ENCODE data around the gene METRN. TPM values are rescaled to one million over a fixed set of nuclear protein-coding genes. Genes with fewer than 3 reads are reported as not detected.

The METRN gene
- total RNA-seq, 1 donor from 2014 or later = 6.7 TPM

DNA sequence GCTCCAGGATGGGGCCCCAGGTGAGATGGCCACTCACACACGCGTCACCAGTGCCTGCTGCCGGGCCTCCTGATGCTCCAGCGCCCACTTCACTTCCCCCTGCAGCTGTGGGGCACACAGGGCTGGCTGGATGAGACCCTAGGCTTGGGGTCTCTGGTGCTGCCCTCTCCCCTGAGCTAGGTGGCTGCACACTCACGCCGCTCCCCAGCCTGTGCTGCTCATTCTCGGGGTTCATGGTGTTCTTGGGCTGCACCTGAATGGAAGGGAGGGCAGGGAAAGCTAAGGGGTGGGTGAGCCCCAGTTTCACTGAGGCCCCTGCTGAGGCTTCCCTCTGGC lies 10.1 kb downstream of the METRN start:
- intact Hi-C loops (cut with micrococcal nuclease) = no loop called here
- TF ChIP-seq, protein P1, sequence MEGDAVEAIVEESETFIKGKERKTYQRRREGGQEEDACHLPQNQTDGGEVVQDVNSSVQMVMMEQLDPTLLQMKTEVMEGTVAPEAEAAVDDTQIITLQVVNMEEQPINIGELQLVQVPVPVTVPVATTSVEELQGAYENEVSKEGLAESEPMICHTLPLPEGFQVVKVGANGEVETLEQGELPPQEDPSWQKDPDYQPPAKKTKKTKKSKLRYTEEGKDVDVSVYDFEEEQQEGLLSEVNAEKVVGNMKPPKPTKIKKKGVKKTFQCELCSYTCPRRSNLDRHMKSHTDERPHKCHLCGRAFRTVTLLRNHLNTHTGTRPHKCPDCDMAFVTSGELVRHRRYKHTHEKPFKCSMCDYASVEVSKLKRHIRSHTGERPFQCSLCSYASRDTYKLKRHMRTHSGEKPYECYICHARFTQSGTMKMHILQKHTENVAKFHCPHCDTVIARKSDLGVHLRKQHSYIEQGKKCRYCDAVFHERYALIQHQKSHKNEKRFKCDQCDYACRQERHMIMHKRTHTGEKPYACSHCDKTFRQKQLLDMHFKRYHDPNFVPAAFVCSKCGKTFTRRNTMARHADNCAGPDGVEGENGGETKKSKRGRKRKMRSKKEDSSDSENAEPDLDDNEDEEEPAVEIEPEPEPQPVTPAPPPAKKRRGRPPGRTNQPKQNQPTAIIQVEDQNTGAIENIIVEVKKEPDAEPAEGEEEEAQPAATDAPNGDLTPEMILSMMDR (IDR thresholded peaks at IDR 0.05) = no peak
- POLR2A ChIA-PET = interaction anchor here (0.6 to 1.6 kb wide), 5 partner anchors 10 to 49 kb away, joined by 3 to 7 read pairs (median 4); partner anchors contain the start of genes CIAO3 and METRN
- ATAC-seq (ENCODE audit: low read depth) (no peak), DNase-seq (no peak)
- Mint-ChIP-seq H3K4me3 (no peak overlapping the region), H3K9me3 (no peaks in the 10 kb centered on the region), H3K27me3 (no peaks in the 10 kb centered on the region), H3K4me1 (peaks cover 9% of the 10 kb centered on the region), H3K36me3 (ENCODE audit: low read depth) (peaks cover 3% of the 10 kb centered on the region), H3K27ac (no peak overlapping the region)
- CTCF ChIA-PET = no interaction called here

DNA sequence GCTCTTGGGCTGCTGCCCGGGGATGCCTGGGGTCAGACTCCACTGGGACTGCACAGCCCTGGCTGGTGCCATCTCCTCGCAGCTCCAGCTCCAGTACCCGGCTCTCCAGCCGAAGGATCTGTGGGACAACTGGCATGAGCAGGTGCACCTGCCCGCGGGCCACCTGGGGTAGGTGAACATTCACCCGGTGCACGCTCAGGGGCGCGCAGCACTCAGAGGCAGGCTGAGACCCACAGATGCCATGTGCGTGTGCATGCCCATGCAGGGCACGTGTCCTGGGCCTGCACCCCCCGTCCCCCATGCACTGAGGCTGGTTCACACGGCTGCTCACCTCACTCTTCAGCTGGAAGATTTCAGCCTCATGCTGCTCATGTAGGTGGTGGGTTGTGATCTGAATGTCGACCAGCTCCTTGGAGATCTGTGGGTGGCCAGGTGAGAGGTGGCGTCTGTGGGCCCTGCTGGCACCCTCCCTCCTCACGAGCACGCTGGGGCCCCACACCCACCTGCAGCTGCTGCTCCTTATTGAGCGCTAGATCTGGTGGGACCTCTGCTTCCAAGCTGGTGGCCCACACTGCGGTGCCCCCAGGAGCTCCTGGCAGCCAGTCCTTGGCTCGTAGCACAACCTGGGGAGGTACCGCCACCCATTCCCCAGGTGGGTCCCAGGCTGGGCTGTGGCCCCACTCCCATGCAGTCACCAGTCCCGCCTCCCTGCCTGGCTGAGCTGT lies 10.7 kb downstream of the METRN start:
- peak overlapping the region; percentile 7 for H3K4me3 Mint-ChIP-seq
- TF ChIP-seq, protein P1 (IDR thresholded peaks at IDR 0.05) = no peak
- H3K27ac Mint-ChIP-seq = no peak overlapping the region
- ATAC-seq (ENCODE audit: low read depth) (no peak), DNase-seq (no peak)
- ChIA-PET CTCF (interaction anchor here (2.0 kb wide), 1 partner anchor 13 kb away, joined by 4 read pairs; no protein-coding TSS in a partner anchor), POLR2A (interaction anchor here (1.1 to 3.2 kb wide), 5 partner anchors 10 to 35 kb away, joined by 3 to 11 read pairs (median 5); partner anchors contain the start of genes CIAO3, METRN and WDR24)
- intact Hi-C loops (cut with micrococcal nuclease) = no loop called here
- no peaks in the 10 kb centered on the region for H3K9me3 Mint-ChIP-seq
- peaks cover 3% of the 10 kb centered on the region for H3K36me3 Mint-ChIP-seq (ENCODE audit: low read depth)
- peaks cover 4% of the 10 kb centered on the region for H3K4me1 Mint-ChIP-seq
- no peaks in the 10 kb centered on the region for H3K27me3 Mint-ChIP-seq

DNA sequence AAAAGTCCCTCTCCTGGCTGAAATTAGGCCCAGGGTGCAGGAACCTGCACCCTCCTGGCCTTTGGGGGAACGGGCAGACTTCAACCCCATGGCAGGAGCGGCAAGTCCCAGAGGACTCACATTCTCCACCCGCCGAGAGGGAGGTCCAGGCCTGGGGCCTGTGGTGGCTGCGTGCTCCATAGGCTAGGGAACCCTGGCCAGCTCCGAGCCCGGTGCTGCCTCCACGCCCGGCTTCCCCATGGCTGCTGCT lies 11.2 kb downstream of the METRN start:
- H3K9me3 Mint-ChIP-seq = no peaks in the 10 kb centered on the region
- ChIA-PET CTCF (interaction anchor here (2.0 kb wide), 1 partner anchor 14 kb away, joined by 4 read pairs; no protein-coding TSS in a partner anchor), POLR2A (interaction anchor here (1.4 to 3.2 kb wide), 3 partner anchors 10 to 36 kb away, joined by 5 to 11 read pairs (median 7); partner anchors contain the start of genes CIAO3 and WDR24)
- TF ChIP-seq, protein P1 (IDR thresholded peaks at IDR 0.05) = no peak
- H3K4me1 Mint-ChIP-seq = peaks cover 4% of the 10 kb centered on the region
- ATAC-seq (ENCODE audit: low read depth) = no peak
- H3K27me3 Mint-ChIP-seq = no peaks in the 10 kb centered on the region
- no peak for DNase-seq
- peak overlapping the region; percentile 24 for H3K27ac Mint-ChIP-seq
- peaks cover 3% of the 10 kb centered on the region for H3K36me3 Mint-ChIP-seq (ENCODE audit: low read depth)
- peak overlapping the region; percentile 79 for H3K4me3 Mint-ChIP-seq
- intact Hi-C loops (cut with micrococcal nuclease) = no loop called here

DNA sequence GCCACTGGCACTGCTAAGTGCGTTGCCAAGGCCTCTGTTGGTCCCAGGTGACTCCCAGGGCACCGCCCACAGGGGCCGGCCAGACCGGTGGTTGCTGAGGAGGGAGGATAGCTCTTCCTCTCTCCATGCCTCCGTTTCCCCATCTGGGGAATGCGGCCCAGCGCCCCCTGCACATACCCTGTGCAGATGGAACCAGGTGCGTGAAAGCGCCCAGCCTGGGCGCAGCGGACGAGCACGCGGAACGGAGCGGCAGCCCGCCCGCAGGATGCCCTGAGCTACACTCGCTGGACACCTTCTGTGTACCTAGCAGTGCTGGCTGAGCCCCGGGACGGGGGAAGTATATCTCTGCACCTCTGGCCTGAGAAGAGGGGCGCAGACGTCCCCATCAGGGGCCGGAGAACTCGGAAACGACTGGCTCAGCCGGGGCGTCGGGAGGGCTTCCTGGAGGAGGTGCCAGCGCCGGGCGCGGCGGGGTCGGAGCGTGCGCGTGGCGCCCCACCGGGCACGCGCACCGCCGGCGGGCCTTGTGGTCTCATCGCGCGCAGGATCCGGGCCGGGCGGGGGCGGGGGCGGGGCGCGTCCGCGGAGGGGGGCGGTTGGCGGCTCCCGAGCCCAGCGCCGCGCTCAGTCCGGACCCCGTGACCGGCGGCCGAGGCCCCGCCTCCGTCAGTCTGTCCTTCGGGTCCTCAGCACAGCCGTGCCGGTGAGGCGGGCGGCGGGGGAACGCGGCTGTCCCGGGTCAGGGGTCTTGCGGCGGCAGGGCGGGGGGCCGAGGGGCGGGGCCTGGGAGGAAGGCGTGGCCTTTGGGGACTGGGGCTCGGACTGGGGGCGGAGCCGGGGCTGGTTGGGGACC lies 11.7 kb downstream of the METRN start, which contains the start of the genes CCDC78 and HAGHL:
TSS of gene CCDC78 (minus strand) at position 6 of the 853 bp plus-strand sequence. CDS start 76 bp downstream, outside the sequence.
TSS of gene HAGHL (plus strand) at position 669 of the 853 bp plus-strand sequence. CDS start 404 bp downstream, outside the sequence.
- Mint-ChIP-seq H3K4me3 (peak within 1 kb of the TSS; percentile 79), H3K36me3 (ENCODE audit: low read depth) (peaks cover 3% of the 10 kb centered on the region), H3K4me1 (peaks cover 4% of the 10 kb centered on the region), H3K27me3 (no peaks in the 10 kb centered on the region), H3K27ac (peak within 1 kb of the TSS; percentile 24), H3K9me3 (no peaks in the 10 kb centered on the region)
- ATAC-seq (ENCODE audit: low read depth) (peak; percentile 56), DNase-seq (peak; percentile 42)
- TF ChIP-seq, protein P1 (IDR thresholded peaks at IDR 0.05) = no peak
- POLR2A ChIA-PET = interaction anchor here (1.4 to 3.2 kb wide), 4 partner anchors 9 to 37 kb away, joined by 5 to 11 read pairs (median 8); partner anchors contain the start of genes CIAO3 and WDR24
- intact Hi-C loops (cut with micrococcal nuclease) = no loop called here
- CTCF ChIA-PET = interaction anchor here (2.0 kb wide), 1 partner anchor 14 kb away, joined by 4 read pairs; no protein-coding TSS in a partner anchor

All from activated B cell treated with CpG ODN at 0.5 μM for 24 hours (primary cell).